GM15510 (cell line): ENCODE data around the gene ZNF649.

Source experiments
- POLR2A ChIP-seq: IDR thresholded peaks from 3 replicates; pipeline ENCODE4 v1.6.1; 2011; ENCODE audit warnings: borderline replicate concordance; ENCODE audit not compliant: insufficient read length; ENCODE audit errors: extremely low read depth

The ZNF649 gene

GRCh38 chr19:51891193-51891747, 13.5 kb downstream of the ZNF649 start:
- TF ChIP-seq POLR2A, result no peak

GRCh38 chr19:51889934-51890333, 14.9 kb downstream of the ZNF649 start:
- no peak for TF ChIP-seq POLR2A

- TF ChIP-seq POLR2A, result no peak
Measured at GRCh38 chr19:51887522-51888498, 17.0 kb downstream of the ZNF649 start, which contains the start of gene ZNF577. Gene ZNF577, minus strand, starts transcription at chr19:51887951. Its CDS starts 7,569 bp downstream, at chr19:51880382.

- no peak for TF ChIP-seq POLR2A
Measured at GRCh38 chr19:51884713-51885112, 20.1 kb downstream of the ZNF649 start.

GRCh38 chr19:51882518-51882917, 22.3 kb downstream of the ZNF649 start:
- no peak for TF ChIP-seq POLR2A

GRCh38 chr19:51873097-51873496, 31.7 kb downstream of the ZNF649 start:
- TF ChIP-seq POLR2A, result no peak

- TF ChIP-seq POLR2A, result no peak
Measured at GRCh38 chr19:51861870-51862622, 42.8 kb downstream of the ZNF649 start.
